Sigmoid colon (tissue), 4 donors: ENCODE results near the gene KRT14.

Source experiments
- CTCF ChIP-seq, 4 experiments: fragments of 450-650 bp in 3 of 4; fragments of 200-600 bp in 1 of 4; IDR thresholded peaks; one replicate each; pipeline ENCODE4 v1.5.1; 2016 to 2019; ENCODE audit warnings: antibody characterized with exemption in 4 of 4, mild to moderate bottlenecking in 3 of 4, moderate library complexity in 2 of 4
- EP300 ChIP-seq, 4 donors: sonication (generic); formaldehyde crosslinking; IDR thresholded peaks; one replicate each; pipeline ENCODE4 v1.6.1; 2017; ENCODE audit warnings: antibody characterized with exemption in 4 of 4
- POLR2A ChIP-seq, 2 donors: fragments of 450-650 bp; IDR thresholded peaks; one replicate each; pipeline ENCODE4 v1.6.1; 2016; ENCODE audit warnings: antibody characterized with exemption in 2 of 2, mild to moderate bottlenecking in 2 of 2, moderate library complexity in 2 of 2

- TF ChIP-seq CTCF (IDR thresholded peaks at IDR 0.05) (no peak), EP300 (IDR thresholded peaks at IDR 0.05) (no peak), POLR2A (IDR thresholded peaks at IDR 0.05) (no peak)
Observed at GRCh38 chr17:41621916-41622315, 35.2 kb upstream of the KRT14 start.
